ENCODE results near the gene TADA2A.
"Not testable (repeated sequence)": the region's sequence is repeated elsewhere in the genome, so short reads cannot be mapped to it uniquely, and the experiment has no call there.

The TADA2A gene

GRCh38 chr17:37405522-37405921 is 1.2 kb upstream of the TADA2A start:
- not testable (repeated sequence) for DNase-seq

- peak in 1 of 2 experiments; percentile 61 for DNase-seq
Observed at GRCh38 chr17:37405955-37406634, 591 bp upstream of the TADA2A start.

DNA sequence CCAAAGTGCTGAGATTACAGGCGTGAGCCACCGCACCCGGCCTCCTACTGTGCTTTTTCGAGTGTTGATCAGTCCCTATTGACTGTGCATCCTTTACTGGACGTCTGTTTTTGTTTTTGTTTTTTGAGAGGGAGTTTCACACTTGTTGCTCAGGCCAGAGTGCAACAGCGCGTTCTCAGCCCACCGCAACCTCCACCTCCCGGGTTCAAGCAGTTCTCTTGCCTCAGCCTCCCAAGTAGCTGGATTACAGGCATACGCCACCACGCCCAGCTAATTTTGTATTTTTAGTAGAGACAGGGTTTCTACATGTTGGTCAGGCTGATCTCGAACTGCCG is 1.4 kb downstream of the TADA2A start:
- not testable (repeated sequence) for DNase-seq

DNA sequence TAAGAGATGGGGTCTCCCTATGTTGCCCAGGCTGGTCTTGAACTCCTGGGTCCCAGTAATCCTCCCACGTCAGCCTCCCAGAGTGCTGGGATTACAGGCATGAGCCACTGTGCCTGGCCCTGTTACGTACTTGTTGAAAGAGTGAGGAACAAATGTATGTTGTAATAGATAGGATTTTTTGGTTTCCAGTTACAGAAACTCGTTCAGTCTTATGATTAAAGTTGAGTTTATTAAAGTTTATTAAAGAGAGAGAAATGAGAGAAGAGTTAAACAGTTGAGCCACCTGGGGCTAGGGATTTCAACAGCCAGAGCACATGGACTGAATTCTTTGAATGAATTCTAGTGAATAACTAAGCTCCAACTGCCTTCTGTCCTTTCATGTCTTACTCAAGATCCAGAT is 3.7 kb downstream of the TADA2A start:
- DNase-seq: no peak

GRCh38 chr17:37413875-37414519 is 7.3 kb downstream of the TADA2A start:
- no peak for DNase-seq

- no peak for DNase-seq
Observed at GRCh38 chr17:37417852-37418251, 11.2 kb downstream of the TADA2A start.

DNA sequence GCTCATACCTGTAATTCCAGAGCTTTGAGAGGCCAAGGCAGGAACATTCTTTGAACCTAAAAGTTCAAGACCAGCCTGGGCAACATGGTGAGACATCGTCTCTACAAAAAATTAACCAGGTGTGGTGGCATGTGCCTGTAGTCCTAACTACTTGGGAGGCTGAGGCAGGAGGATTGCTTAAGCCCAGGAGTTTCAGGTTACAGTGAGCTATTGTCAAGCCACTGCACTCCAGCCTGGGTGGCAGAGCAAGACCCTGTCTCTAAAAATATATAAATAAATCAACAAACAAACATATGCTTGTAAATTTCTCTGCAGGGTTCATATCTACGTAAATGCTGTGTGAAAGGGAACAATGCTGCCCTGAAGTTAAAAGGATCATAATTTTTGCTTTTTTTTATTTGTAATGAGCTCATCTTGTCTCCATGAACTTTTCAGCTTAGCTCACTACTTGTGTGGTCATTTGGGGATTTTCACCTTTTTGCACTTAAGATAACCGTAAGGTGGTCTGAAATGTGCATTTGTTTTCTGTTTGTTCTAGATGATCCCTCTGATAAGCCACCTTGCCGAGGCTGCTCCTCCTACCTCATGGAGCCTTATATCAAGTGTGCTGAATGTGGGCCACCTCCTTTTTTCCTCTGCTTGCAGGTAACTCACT is 16.4 kb downstream of the TADA2A start:
- no peak for DNase-seq

DNA sequence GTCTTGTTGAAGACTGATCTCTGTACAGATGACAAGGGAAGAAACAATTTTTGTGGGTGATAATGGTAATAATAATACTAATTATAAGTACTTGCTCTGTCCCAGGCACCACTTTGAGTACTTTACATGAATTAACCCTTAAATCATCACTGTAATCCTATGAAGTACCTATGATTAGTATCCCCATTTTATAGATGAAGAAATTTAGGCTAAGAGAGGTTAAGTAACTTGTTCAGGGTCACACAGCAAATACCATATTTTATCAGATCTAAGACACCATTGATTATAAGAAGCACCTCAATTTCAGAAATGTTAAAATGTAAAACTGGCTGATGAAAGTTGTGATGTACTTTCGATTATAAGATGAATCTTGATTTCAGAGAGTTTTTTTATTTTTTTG is 18.6 kb downstream of the TADA2A start:
- no peak for DNase-seq

DNA sequence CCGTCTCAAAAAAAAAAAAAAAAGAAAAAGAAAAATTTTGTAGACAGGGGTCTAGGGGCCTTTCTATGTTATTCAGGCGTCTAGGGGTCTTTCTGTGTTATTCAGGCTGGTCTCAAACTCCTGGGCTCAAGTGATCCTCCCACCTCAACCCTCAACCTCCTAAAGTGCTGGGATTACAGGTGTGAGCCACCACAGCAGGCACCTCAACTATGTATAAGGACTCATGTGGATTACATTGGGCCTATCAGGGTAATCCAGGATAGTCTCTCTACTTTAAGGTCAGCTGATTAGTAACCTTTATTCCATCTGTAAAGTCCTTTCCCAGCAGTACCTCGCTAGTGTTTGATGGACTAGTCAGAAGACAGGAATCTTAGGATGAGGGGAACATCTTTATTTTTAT is 22.4 kb downstream of the TADA2A start:
- DNase-seq: no peak

DNA sequence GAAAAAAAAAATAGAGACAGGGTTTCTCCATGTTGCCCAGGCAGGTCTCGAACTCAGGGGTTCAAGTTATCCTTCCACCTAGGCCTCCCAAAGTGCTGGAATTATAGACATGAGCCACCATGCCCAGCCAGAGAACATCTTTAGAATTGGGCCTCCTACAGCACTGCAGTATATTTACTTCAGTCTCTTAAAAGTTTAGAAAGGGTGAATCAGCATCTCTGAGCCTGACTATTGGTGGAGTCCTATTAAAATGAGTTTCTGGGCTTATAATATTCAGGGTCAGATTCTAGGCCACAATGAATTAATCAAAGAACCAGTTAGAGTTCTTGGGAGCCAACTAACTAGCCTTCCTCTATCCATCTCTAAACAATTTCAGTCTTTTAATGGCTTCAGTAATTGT is 22.8 kb downstream of the TADA2A start:
- no peak for DNase-seq

- DNase-seq: no peak
Observed at GRCh38 chr17:37430051-37430627, 23.5 kb downstream of the TADA2A start.

- no peak for DNase-seq
Observed at GRCh38 chr17:37432671-37433070, 26.0 kb downstream of the TADA2A start.

- DNase-seq: no peak
Observed at GRCh38 chr17:37438141-37438540, 31.5 kb downstream of the TADA2A start.

- DNase-seq: no peak
Observed at GRCh38 chr17:37440424-37440823, 33.7 kb downstream of the TADA2A start.

DNA sequence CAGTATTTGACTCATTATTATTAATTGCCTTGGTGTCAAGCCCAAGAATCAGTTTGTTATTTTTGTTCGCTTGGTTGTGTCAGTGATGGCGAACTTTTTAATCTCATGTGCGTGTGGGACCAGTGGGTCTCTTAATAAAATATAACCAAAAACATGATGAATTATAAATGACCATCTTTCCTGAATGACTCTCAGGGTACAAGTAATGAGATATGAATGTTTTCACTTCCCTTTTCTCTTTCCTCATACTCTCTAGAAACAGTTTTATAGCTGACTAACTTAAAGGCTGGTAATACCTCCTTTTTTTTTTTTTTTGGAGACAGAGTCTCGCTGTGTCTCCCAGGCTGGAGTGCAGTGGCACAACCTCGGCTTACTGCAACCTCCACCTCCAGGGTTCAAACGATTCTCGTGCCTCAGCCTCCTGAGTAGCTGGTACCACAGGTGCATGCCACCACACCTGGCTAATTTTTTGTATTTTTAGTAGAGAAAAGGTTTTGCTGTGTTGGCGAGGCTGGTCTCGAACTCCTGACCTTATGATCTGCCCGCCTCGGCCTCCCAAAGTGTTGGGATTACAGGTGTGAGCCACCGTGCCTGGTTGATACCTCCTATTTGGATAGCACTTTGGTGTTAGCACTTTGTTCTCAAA is 34.8 kb downstream of the TADA2A start:
- not testable (repeated sequence) for DNase-seq

GRCh38 chr17:37446027-37446426 is 39.3 kb downstream of the TADA2A start:
- no peak for DNase-seq

DNA sequence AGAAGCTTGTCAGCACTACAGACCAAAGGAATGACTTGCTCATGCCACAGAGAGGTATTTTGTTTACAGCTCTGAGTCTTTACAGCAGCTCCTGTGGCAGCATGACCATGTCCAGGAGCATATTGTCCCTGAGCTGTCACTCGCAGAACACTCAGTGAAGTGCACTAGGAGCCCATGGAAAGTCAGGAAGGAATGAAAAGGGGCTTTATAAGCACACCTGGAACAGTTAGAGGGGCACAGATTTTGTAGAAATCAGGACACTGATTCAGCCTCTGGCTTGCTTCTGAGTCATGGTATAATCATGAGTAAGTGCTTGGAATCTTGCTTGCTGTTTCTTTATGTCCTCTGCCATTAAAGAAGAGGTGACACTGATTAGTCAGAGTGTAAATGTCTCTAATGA is 41.0 kb downstream of the TADA2A start:
- no peak for DNase-seq

DNA sequence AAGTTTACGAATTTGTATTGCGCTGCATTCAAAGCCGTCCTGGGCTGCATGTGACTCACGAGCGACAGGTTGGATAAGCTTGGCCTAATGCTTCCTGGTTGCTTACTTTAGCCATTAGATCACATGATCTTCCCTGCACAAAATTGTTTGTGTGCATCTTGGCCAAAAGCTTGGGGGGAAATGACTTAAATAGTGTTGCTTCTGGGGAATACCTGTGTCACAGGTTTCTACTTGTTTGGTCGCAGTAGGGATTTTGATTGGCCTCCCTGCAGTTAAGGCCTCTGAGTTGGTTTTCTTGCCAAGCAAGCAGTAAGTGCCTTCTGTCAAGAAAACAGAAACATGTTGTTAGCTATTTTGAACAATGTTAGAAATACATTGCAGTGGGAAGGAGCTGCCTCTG is 43.4 kb downstream of the TADA2A start:
- no peak for DNase-seq

GRCh38 chr17:37457801-37458200 is 51.1 kb downstream of the TADA2A start:
- DNase-seq: not testable (repeated sequence)

DNA sequence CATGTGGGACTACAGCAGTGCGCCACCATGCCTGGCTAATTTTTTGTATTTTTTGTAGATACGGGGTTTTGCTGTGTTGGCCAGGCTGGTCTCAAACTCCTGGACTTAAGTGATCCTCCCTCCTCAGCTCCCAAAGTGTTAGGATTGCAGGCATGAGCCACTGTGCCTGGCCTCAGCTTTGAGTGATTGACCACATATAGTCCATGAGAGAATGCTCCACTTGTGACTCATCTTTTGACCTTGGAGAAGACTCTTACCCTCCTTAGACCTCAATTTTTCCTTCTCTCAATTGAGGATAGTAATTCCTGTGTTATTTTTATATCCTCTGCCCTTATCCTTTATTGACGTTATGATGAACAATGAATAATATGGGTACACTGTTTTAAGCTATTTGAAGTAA is 52.1 kb downstream of the TADA2A start:
- no peak for DNase-seq

GRCh38 chr17:37461668-37462067 is 55.0 kb downstream of the TADA2A start:
- DNase-seq: no peak

DNA sequence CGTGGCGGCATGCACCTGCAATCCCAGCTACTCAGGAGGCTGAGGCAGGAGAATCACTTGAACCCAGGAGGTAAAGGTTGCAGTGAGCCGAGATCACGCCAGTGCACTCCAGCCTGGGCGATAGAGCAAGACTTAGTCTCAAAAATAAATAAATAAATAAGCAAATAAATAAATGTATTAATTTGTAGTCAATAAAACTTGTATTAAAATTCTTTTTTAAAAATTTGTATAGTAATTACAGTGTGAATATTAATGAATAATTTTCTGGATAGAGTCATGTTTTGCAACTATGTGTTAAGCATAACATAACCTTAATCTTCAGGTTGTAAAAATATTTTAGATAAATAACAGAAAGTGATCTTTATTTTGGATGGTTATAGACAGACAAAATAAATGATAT is 55.8 kb downstream of the TADA2A start:
- DNase-seq: no peak

GRCh38 chr17:37463039-37463438 is 56.4 kb downstream of the TADA2A start:
- DNase-seq: no peak

All from NCI-H187 (cell line).